Kidney epithelial cell (primary cell): ENCODE data around the gene RPS8. TPM values are rescaled to one million over a fixed set of nuclear protein-coding genes. Genes with fewer than 3 reads are reported as not detected.

Source experiments
- DNase-seq: peaks from one replicate; pipeline ENCODE4 v3.0.0-alpha.2; 2010; ENCODE audit warnings: low read depth
- H3K27me3 ChIP-seq: 2 replicates; pipeline ENCODE4 v1.6.0; 2011; ENCODE audit warnings: low read length; ENCODE audit not compliant: control insufficient read depth, insufficient read depth
- H3K36me3 ChIP-seq: 2 replicates; pipeline ENCODE4 v1.5.1; 2011; ENCODE audit warnings: low read length; ENCODE audit not compliant: control insufficient read depth, insufficient read depth
- H3K4me3 ChIP-seq: 2 replicates; pipeline ENCODE4 v1.5.1; 2011; ENCODE audit warnings: low read depth, mild to moderate bottlenecking, control low read depth, low read length
- total RNA-seq: library from RNA; depleted of rRNA; stranded (reverse); fragments of >200 nt; gene quantifications from 2 replicates; pipeline ENCODE4 v1.2.3, GENCODE V29; 2015
- TF ChIP-seq, protein P1 (sequence below): IDR thresholded peaks from 2 replicates; pipeline ENCODE4 v1.5.1; 2011; ENCODE audit warnings: mild to moderate bottlenecking, moderate library complexity, low read length, control low read depth, inconsistent platforms; ENCODE audit not compliant: insufficient read depth, poor library complexity, severe bottlenecking

RPS8 gene
- total RNA-seq, 1 donor from 2014 or later: 4,100 TPM

DNA sequence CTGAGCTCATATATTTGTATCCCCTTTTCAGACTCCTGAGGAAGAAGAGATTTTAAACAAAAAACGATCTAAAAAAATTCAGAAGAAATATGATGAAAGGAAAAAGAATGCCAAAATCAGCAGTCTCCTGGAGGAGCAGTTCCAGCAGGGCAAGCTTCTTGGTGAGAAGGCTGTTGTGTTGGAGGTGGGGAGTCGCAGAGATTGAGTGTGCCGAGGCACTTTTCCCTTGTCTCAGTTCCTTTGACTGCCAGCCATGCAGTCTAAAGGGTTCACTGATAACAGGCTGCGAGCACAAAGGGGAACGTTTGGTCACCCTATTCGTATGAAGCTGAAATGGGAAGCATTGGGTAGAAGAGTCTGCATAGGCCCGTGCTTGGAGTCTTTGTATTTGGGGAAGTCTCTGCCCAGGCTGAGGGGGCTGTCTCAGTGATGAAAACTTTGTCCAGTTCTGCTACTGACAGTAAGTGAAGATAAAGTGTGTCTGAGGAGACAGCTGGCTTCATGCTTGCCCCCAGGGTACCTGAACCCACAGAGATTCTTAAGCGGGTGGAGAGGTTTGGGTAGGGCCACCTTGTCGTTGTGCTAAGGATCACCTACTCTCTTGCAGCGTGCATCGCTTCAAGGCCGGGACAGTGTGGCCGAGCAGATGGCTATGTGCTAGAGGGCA is 2.8 kb downstream of the RPS8 start:
- Histone ChIP-seq H3K36me3 (peaks cover 1% of the 10 kb centered on the region), H3K4me3 (no peak overlapping the region), H3K27me3 (no peaks in the 10 kb centered on the region)
- TF ChIP-seq, protein P1, sequence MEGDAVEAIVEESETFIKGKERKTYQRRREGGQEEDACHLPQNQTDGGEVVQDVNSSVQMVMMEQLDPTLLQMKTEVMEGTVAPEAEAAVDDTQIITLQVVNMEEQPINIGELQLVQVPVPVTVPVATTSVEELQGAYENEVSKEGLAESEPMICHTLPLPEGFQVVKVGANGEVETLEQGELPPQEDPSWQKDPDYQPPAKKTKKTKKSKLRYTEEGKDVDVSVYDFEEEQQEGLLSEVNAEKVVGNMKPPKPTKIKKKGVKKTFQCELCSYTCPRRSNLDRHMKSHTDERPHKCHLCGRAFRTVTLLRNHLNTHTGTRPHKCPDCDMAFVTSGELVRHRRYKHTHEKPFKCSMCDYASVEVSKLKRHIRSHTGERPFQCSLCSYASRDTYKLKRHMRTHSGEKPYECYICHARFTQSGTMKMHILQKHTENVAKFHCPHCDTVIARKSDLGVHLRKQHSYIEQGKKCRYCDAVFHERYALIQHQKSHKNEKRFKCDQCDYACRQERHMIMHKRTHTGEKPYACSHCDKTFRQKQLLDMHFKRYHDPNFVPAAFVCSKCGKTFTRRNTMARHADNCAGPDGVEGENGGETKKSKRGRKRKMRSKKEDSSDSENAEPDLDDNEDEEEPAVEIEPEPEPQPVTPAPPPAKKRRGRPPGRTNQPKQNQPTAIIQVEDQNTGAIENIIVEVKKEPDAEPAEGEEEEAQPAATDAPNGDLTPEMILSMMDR: no peak
- DNase-seq: no peak

DNA sequence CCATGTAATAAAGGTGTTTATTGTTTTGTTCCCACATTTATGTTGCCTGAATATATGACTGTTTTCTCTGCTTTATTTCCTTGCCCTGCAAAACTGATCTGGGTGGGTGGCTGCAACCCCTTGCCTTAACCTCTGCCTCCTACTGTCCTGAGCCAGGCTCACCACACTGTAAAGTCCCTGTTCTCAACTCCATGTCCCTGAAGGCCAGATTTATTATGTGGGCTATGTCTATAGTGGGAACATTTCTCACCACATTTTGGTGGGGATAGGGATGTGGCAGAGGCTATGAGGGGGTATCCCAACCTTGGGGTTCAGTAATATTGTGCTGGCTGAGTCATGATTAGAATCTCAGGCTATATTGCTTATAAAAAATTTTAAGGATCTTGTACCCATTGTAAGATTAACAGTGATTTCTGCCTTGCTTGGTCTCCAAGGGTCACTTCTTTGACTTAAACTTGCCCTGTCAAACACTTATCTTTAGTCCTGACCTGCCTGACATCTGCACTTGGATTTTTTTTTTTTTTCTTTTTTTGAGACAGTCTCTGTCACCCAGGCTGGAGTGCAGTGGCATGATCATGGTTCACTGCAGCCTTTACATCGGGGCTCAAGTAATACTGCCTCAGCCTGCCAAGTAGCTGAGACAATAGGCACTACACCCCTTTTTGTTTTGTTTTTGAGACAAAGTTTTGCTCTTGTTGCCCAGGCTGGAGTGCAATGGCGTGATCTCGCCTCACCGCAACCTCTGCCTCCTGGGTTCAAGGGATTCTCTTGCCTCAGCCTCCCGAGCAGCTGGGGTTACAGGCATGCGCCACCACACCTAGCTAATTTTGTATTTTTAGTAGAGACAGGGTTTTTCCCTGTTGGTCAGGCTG is 3.6 kb downstream of the RPS8 start:
- no peak overlapping the region for H3K4me3 ChIP-seq

DNA sequence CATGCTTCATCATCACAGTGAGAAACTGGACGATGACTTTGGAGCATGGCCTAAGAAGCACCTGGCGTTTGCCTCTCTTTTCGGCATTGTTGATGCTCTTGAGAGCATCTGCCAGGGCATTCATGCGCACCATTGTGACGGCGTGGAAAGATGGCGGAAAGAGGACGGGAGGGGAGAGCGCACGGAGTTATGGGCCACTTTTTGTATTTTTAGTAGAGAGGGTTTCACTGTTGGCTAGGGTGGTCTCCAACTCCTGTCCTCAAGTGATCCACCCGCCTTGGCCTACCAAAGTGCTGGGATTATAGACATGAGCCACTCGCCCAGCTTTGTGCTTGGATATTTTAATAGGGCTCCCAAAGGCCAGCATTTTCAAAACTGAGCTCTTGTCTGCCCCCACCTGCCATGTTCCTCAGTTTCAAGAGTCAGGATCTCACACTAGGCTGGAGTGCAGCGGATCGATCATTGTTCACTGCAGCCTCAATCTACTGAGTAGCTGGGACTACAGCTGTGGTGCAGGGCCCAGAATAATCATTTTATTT is 5.3 kb downstream of the RPS8 start:
- Histone ChIP-seq H3K4me3 (no peak overlapping the region), H3K36me3 (peaks cover 1% of the 10 kb centered on the region), H3K27me3 (no peaks in the 10 kb centered on the region)
- TF ChIP-seq, protein P1: no peak
- DNase-seq: no peak

More for the DNA sequence above, 3.6 kb downstream of the RPS8 start:
- Histone ChIP-seq H3K36me3 (peaks cover 1% of the 10 kb centered on the region), H3K27me3 (no peaks in the 10 kb centered on the region)
- TF ChIP-seq, protein P1: no peak
- DNase-seq: no peak

DNA sequence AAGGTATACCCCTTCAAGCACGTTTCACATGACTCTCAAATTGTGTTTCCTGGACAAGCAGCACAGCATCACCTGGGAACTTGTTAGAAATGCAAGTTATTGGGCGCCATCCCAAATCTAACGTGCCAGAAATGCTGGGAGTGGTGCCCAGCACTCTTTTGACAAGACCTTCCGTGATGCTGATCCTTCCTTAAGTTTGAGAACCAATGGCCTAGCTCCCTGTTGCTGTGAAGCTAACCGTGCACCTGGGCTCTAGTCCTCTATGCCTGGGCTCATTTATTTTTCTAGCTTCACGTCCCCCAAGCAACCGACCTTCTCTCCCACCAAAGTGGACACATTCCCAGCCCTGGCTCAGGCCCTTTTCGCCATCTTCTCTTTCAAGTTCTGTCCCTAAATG is 8.4 kb downstream of the RPS8 start:
- Histone ChIP-seq H3K36me3 (no peaks in the 10 kb centered on the region), H3K27me3 (no peaks in the 10 kb centered on the region), H3K4me3 (peak overlapping the region; percentile 27)
- TF ChIP-seq, protein P1: no peak
- DNase-seq: no peak

DNA sequence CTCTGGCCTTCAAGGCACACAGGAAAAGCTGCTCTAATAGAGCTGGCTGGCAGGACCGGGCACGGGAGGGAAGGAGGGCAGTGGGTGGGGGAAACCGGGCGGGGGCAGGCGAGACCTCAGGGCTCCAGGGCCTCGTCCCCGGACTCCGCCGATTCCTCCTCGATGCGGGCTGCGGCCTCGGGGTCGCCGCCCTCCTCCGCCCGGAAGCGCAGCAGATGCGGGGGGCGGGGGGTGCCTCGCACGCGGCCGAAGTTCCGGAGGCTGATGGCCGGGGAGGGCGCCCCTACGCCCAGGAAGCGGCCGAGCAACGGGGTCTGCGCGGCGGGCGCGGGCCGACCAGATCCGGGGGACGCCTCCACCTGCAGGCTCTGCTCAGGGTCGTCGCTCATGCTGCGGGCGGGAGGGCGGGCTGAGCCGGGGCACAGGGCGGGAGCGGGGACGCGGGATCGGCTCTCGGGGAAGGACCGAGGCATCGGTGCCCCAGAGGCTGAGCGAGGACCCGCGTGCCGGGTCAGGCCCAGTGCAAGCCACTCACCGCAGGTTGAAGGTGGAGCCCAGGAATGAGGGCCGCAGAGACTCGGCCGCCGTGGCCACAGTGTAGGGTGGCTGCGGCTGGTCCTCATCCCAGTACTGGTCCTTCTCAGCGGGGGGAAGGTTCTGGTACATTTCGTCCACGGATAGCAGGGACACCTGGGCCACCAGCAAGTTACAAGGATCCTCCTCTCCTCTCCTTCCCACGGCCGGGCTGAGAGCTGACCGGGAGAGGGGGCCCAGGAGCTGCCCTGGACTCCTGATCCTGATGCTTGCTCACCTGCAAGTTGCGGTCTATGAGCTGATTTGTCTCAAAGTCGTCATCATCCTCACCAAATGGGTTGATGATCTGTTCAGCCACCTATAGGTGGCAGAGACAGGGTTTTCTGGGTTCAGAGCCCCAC is 9.0 kb downstream of the RPS8 start:
- H3K27me3 ChIP-seq: no peaks in the 10 kb centered on the region
- DNase-seq: no peak
- peak overlapping the region; percentile 27 for H3K4me3 ChIP-seq
- H3K36me3 ChIP-seq: no peaks in the 10 kb centered on the region
- TF ChIP-seq, protein P1: peak; percentile 43
